GM23248 (cell line): ENCODE measurements around the gene HDAC3. TPM values are rescaled to one million over a fixed set of nuclear protein-coding genes. Genes with fewer than 3 reads are reported as not detected.
A peak's percentile ranks its signal among the peaks of the same experiment; 100 is the strongest.

Source experiments
- DNase-seq: peaks from one replicate; pipeline ENCODE4 v3.0.0-alpha.2; 2015
- H2AFZ ChIP-seq: fragments of 200-600 bp; sonication (generic); 2 replicates; pipeline ENCODE4 v1.6.1; 2016; ENCODE audit warnings: antibody characterized with exemption
- H3F3A ChIP-seq: fragments of 200-600 bp; sonication (generic); 2 replicates; pipeline ENCODE4 v1.6.1; 2016; ENCODE audit warnings: mild to moderate bottlenecking, antibody characterized with exemption, mixed run types; ENCODE audit not compliant: insufficient read depth
- H3K27ac ChIP-seq: fragments of 200-600 bp; sonication (generic); 2 replicates; pipeline ENCODE4 v1.5.1; 2016; ENCODE audit warnings: mild to moderate bottlenecking
- H3K27me3 ChIP-seq: fragments of 200-600 bp; sonication (generic); replicated peaks from 2 replicates; pipeline ENCODE4 v1.6.1; 2016; ENCODE audit warnings: mild to moderate bottlenecking; ENCODE audit not compliant: insufficient read depth
- H3K36me3 ChIP-seq: fragments of 200-600 bp; sonication (generic); 2 replicates; pipeline ENCODE4 v1.6.1; 2016; ENCODE audit warnings: low read depth, mild to moderate bottlenecking
- H3K4me1 ChIP-seq: fragments of 200-600 bp; sonication (generic); 2 replicates; pipeline ENCODE4 v1.6.1; 2016; ENCODE audit warnings: mild to moderate bottlenecking; ENCODE audit not compliant: insufficient read depth
- H3K4me2 ChIP-seq: fragments of 200-600 bp; sonication (generic); one replicate; pipeline ENCODE4 v1.6.1; 2016; ENCODE audit warnings: mild to moderate bottlenecking; ENCODE audit not compliant: unreplicated experiment
- H3K4me3 ChIP-seq: fragments of 200-600 bp; sonication (generic); 2 replicates; pipeline ENCODE4 v1.5.1; 2016; ENCODE audit warnings: mild to moderate bottlenecking
- H3K79me2 ChIP-seq: fragments of 200-600 bp; sonication (generic); 2 replicates; pipeline ENCODE4 v1.6.1; 2016; ENCODE audit warnings: mild to moderate bottlenecking; ENCODE audit not compliant: insufficient read depth
- H3K9ac ChIP-seq: fragments of 200-600 bp; sonication (generic); 2 replicates; pipeline ENCODE4 v1.6.1; 2016; ENCODE audit warnings: mild to moderate bottlenecking
- H3K9me2 ChIP-seq: fragments of 200-600 bp; sonication (generic); 2 replicates; pipeline ENCODE4 v1.6.1; 2016; ENCODE audit warnings: mixed run types, mild to moderate bottlenecking, moderate library complexity; ENCODE audit not compliant: insufficient read depth
- H3K9me3 ChIP-seq: fragments of 200-600 bp; sonication (generic); one replicate; pipeline ENCODE4 v1.6.1; 2017; ENCODE audit warnings: low read depth
- H4K20me1 ChIP-seq: fragments of 200-600 bp; sonication (generic); 2 replicates; pipeline ENCODE4 v1.6.0; 2016; ENCODE audit not compliant: insufficient read depth
- EZH2 ChIP-seq: fragments of 200-600 bp; sonication (generic); IDR thresholded peaks from 2 replicates; pipeline ENCODE4 v1.6.1; 2018; ENCODE audit warnings: antibody characterized with exemption, mild to moderate bottlenecking; ENCODE audit not compliant: insufficient read depth, poor library complexity, severe bottlenecking
- EZH2phosphoT487 ChIP-seq: fragments of 200-600 bp; sonication (generic); IDR thresholded peaks from 2 replicates; pipeline ENCODE4 v1.6.1; 2018; ENCODE audit warnings: antibody characterized with exemption, moderate library complexity, mild to moderate bottlenecking, low read depth; ENCODE audit not compliant: insufficient read depth
- WGBS, 2 experiments: methylation state at CpG; one replicate each; pipeline ENCODE4 v1.1.6; 2015 to 2017; ENCODE audit warnings: low lambda C conversion rate in 2 of 2, low coverage in 1 of 2; ENCODE audit errors: missing lambda C conversion rate in 2 of 2; 5-methylcytosine and 5-hydroxymethylcytosine counted together
- in situ Hi-C: fragments of 300-500 bp; cut with MboI; formaldehyde crosslinking; loops from 2 replicates; pipeline ENCODE4 v1.15.0; 2020
- polyA plus RNA-seq: library from polyadenylated mRNA; unstranded; fragments of >200 nt; fragmentation: Nextera tagmentation; extraction: Ambion mirVana; gene quantifications from 2 replicates; pipeline ENCODE4 v1.2.1, GENCODE V29; 2016
- total RNA-seq: library from RNA; depleted of rRNA; stranded (reverse); fragments of >200 nt; shearing (Covaris generic); gene quantifications from 2 replicates; pipeline ENCODE4 v1.2.3, GENCODE V29; 2014

The HDAC3 gene
- total and polyA plus RNA-seq, 2 experiments from 2014 or later, result 53.2 to 62.9 TPM

- H3K4me1 ChIP-seq, result peaks cover 11% of the 10 kb centered on the region
- H3K4me2 ChIP-seq, result peak overlapping the region; percentile 57
- DNase-seq, result no peak
- H3K9me2 ChIP-seq, result no peaks in the 10 kb centered on the region
- no peaks in the 10 kb centered on the region for H3K79me2 ChIP-seq
- TF ChIP-seq EZH2phosphoT487 (no peak), EZH2 (no peak)
- H3K27ac ChIP-seq, result peak overlapping the region; percentile 55
- no peaks in the 10 kb centered on the region for H3K9me3 ChIP-seq
- H3K27me3 ChIP-seq, result no peaks in the 10 kb centered on the region
- H3F3A ChIP-seq, result peaks cover 12% of the 10 kb centered on the region; the same call in 1 of the 2 replicates
- no peaks in the 10 kb centered on the region for H3K36me3 ChIP-seq
- H4K20me1 ChIP-seq, result no peaks in the 10 kb centered on the region
- H3K4me3 ChIP-seq, result peak overlapping the region; percentile 58
- in situ Hi-C loops, result loop anchor here (25.0 kb wide), 1 partner anchor 456 kb away; no protein-coding TSS in a partner anchor
- H2AFZ ChIP-seq, result peak overlapping the region; percentile 82
- 65 to 73% methylated on average over 2 of the region's 2 CpGs for WGBS, 2 experiments
- H3K9ac ChIP-seq, result peak overlapping the region; percentile 77
Observed at GRCh38 chr5:141681295-141681694, 44.6 kb upstream of the HDAC3 start.

GRCh38 chr5:141680751-141681201, 44.1 kb upstream of the HDAC3 start:
- Histone ChIP-seq H2AFZ (peak overlapping the region; percentile 82; the same call in 1 of the 2 replicates), H3K36me3 (no peaks in the 10 kb centered on the region), H4K20me1 (no peaks in the 10 kb centered on the region), H3K9ac (peak overlapping the region; percentile 77; the same call in 1 of the 2 replicates), H3K79me2 (no peaks in the 10 kb centered on the region), H3K4me1 (peaks cover 11% of the 10 kb centered on the region), H3K27me3 (no peaks in the 10 kb centered on the region), H3K4me3 (peak overlapping the region; percentile 58; the same call in 1 of the 2 replicates), H3K9me3 (no peaks in the 10 kb centered on the region), H3F3A (peaks cover 12% of the 10 kb centered on the region; the same call in 1 of the 2 replicates), H3K9me2 (no peaks in the 10 kb centered on the region), H3K4me2 (peak overlapping the region; percentile 57), H3K27ac (no peak overlapping the region)
- no peak for TF ChIP-seq EZH2
- TF ChIP-seq EZH2phosphoT487, result no peak
- WGBS, 2 experiments, result 84 to 85% methylated on average over 6 of the region's 6 CpGs
- in situ Hi-C loops, result loop anchor here (25.0 kb wide), 1 partner anchor 457 kb away; no protein-coding TSS in a partner anchor
- DNase-seq, result no peak

- H3K9me2 ChIP-seq, result no peaks in the 10 kb centered on the region
- TF ChIP-seq EZH2 (no peak), EZH2phosphoT487 (no peak)
- H3F3A ChIP-seq, result peaks cover 12% of the 10 kb centered on the region; the same call in 1 of the 2 replicates
- H4K20me1 ChIP-seq, result no peaks in the 10 kb centered on the region
- H3K4me1 ChIP-seq, result peaks cover 11% of the 10 kb centered on the region
- no peak for DNase-seq
- no peak overlapping the region for H3K27ac ChIP-seq
- H3K9me3 ChIP-seq, result no peaks in the 10 kb centered on the region
- H3K4me2 ChIP-seq, result no peak overlapping the region
- no peaks in the 10 kb centered on the region for H3K27me3 ChIP-seq
- in situ Hi-C loops, result loop anchor here (25.0 kb wide), 1 partner anchor 457 kb away; no protein-coding TSS in a partner anchor
- H2AFZ ChIP-seq, result no peak overlapping the region
- no peak overlapping the region for H3K4me3 ChIP-seq
- 99 to 100% methylated on average over 2 to 16 of the region's 16 CpGs for WGBS, 2 experiments
- no peaks in the 10 kb centered on the region for H3K36me3 ChIP-seq
- no peak overlapping the region for H3K9ac ChIP-seq
- H3K79me2 ChIP-seq, result no peaks in the 10 kb centered on the region
Observed at GRCh38 chr5:141680178-141680577, 43.5 kb upstream of the HDAC3 start.

DNA sequence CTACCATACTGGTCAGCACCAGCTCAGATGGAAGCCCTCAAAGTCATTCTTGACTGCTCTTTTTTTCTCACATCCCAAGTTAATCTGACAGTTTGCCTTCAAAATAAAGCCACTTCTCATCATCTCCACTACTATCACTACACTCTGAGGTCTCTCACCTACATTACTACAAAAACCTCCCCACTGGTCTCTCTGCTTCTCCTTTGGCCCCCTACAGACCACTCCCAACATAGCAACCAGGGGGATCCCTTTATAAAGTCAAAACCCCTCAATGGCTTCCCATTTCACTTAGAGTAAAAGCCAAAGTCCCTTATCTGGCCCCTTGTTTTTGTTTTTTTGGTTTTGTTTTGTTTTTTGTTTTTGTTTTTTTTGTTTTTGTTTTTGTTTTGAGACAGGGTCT, 40.8 kb upstream of the HDAC3 start:
- H3K9me3 ChIP-seq, result no peaks in the 10 kb centered on the region
- no peaks in the 10 kb centered on the region for H3K27me3 ChIP-seq
- in situ Hi-C loops, result loop anchor here (25.0 kb wide), 1 partner anchor 460 kb away; no protein-coding TSS in a partner anchor
- 0 out of 2 replicates have a peak, but pooled peaks cover 5% of the 10 kb centered on the region for H3F3A ChIP-seq
- no peak for TF ChIP-seq EZH2phosphoT487
- H4K20me1 ChIP-seq, result no peaks in the 10 kb centered on the region
- H3K4me3 ChIP-seq, result no peak overlapping the region
- H3K9ac ChIP-seq, result no peak overlapping the region
- H3K4me1 ChIP-seq, result peaks cover 11% of the 10 kb centered on the region
- no peak overlapping the region for H2AFZ ChIP-seq
- no peak overlapping the region for H3K4me2 ChIP-seq
- H3K9me2 ChIP-seq, result no peaks in the 10 kb centered on the region
- H3K36me3 ChIP-seq, result no peaks in the 10 kb centered on the region
- no peaks in the 10 kb centered on the region for H3K79me2 ChIP-seq
- H3K27ac ChIP-seq, result no peak overlapping the region
- DNase-seq, result no peak
